IMR-90 (cell line): ENCODE data around the gene NDUFA7. TPM values are rescaled to one million over a fixed set of nuclear protein-coding genes. Genes with fewer than 3 reads are reported as not detected.

Experiments
- ATAC-seq: fragments of 200-7000 bp; cut with Tn5 transposase; 2 replicates; pipeline ENCODE4 v1.9.1; 2020; ENCODE audit warnings: low read depth, mild to moderate bottlenecking, moderate library complexity
- BruUV-seq: library from RNA; stranded (reverse); fragments of 400-500 nt; replicated peaks from 2 replicates; lab custom pipeline; 2021; lab: Mats Ljungman, UMichigan
- CTCF ChIA-PET: fragments of 300-600 bp; formaldehyde crosslinking; extraction: SDS; loops from one replicate; lab custom pipeline; 2021; ENCODE audit warnings: antibody characterized with exemption; lab: Yijun Ruan, JAX
- POLR2A ChIA-PET: fragments of 300-600 bp; sonication (Branson Sonifier 250); formaldehyde crosslinking; loops from one replicate; lab custom pipeline; 2022; ENCODE audit warnings: antibody characterized with exemption; ENCODE audit not compliant: unreplicated experiment; lab: Charles Lee
- DNase-seq: peaks from one replicate; pipeline ENCODE4 v3.0.0; 2013
- H2AFZ ChIP-seq: replicated peaks from 2 replicates; pipeline ENCODE3; 2013; ENCODE audit warnings: low read length, mild to moderate bottlenecking; ENCODE audit not compliant: poor library complexity
- H2AK5ac ChIP-seq: 2 replicates; pipeline ENCODE4 v1.6.1; 2013; ENCODE audit warnings: low read depth, low read length, inconsistent platforms
- H2AK9ac ChIP-seq: replicated peaks from 2 replicates; pipeline ENCODE3; 2013; ENCODE audit warnings: mild to moderate bottlenecking, low read depth, low read length, moderate library complexity; ENCODE audit not compliant: poor library complexity
- H2BK120ac ChIP-seq: 2 replicates; pipeline ENCODE4 v1.6.1; 2013; ENCODE audit warnings: low read depth, low read length, inconsistent platforms
- H2BK15ac ChIP-seq: 3 replicates; pipeline ENCODE4 v1.6.1; 2013; ENCODE audit warnings: low read depth, low read length, inconsistent platforms
- H2BK20ac ChIP-seq: 2 replicates; pipeline ENCODE4 v1.6.1; 2013; ENCODE audit warnings: low read depth, mild to moderate bottlenecking, inconsistent platforms, low read length, moderate library complexity
- H2BK5ac ChIP-seq: 2 replicates; pipeline ENCODE4 v1.6.1; 2013; ENCODE audit warnings: mild to moderate bottlenecking, low read depth, low read length, inconsistent platforms; ENCODE audit not compliant: poor library complexity, severe bottlenecking
- H3K14ac ChIP-seq: replicated peaks from 2 replicates; pipeline ENCODE4 v1.6.1; 2013; ENCODE audit warnings: low read depth, low read length, inconsistent platforms
- H3K18ac ChIP-seq: 2 replicates; pipeline ENCODE4 v1.6.1; 2013; ENCODE audit warnings: low read depth, low read length, control low read depth
- H3K23ac ChIP-seq: 2 replicates; pipeline ENCODE4 v1.6.1; 2013; ENCODE audit warnings: low read depth, low read length, inconsistent platforms
- H3K27ac ChIP-seq: 2 replicates; pipeline ENCODE4 v1.5.1; 2013; ENCODE audit warnings: mild to moderate bottlenecking, control low read depth, low read length; ENCODE audit not compliant: insufficient read depth
- H3K27me3 ChIP-seq: 2 replicates; pipeline ENCODE4 v1.6.1; 2013; ENCODE audit warnings: low read length; ENCODE audit not compliant: control insufficient read depth, insufficient read depth
- H3K36me3 ChIP-seq: 2 replicates; pipeline ENCODE4 v1.6.1; 2013; ENCODE audit warnings: low read length, mixed read lengths; ENCODE audit not compliant: control insufficient read depth, insufficient read depth
- H3K4ac ChIP-seq: 2 replicates; pipeline ENCODE4 v1.6.1; 2013; ENCODE audit warnings: low read depth, low read length, inconsistent platforms
- H3K4me1 ChIP-seq: 2 replicates; pipeline ENCODE4 v1.6.1; 2013; ENCODE audit warnings: low read length, mixed read lengths; ENCODE audit not compliant: control insufficient read depth, insufficient read depth
- H3K4me2 ChIP-seq: 2 replicates; pipeline ENCODE4 v1.6.1; 2013; ENCODE audit warnings: low read depth, mild to moderate bottlenecking, control low read depth, low read length, moderate library complexity
- H3K4me3 ChIP-seq: 2 replicates; pipeline ENCODE4 v1.5.1; 2013; ENCODE audit warnings: low read depth, mild to moderate bottlenecking, control low read depth, low read length, moderate library complexity; ENCODE audit not compliant: insufficient read depth
- H3K56ac ChIP-seq: 2 replicates; pipeline ENCODE4 v1.6.1; 2013; ENCODE audit warnings: low read length, inconsistent platforms; ENCODE audit not compliant: insufficient read depth; ENCODE audit errors: extremely low read depth
- H3K79me1 ChIP-seq, 2 experiments: 2 replicates each; pipeline ENCODE4 v1.6.1; 2013; ENCODE audit warnings: low read length in 2 of 2, inconsistent platforms in 1 of 2, low read depth in 1 of 2
- H3K9ac ChIP-seq: 2 replicates; pipeline ENCODE4 v1.6.1; 2013; ENCODE audit warnings: low read depth, low read length, control low read depth
- H3K9me1 ChIP-seq: 2 replicates; pipeline ENCODE4 v1.6.1; 2013; ENCODE audit warnings: low read length, inconsistent platforms; ENCODE audit not compliant: insufficient read depth
- H3K9me3 ChIP-seq: 2 replicates; pipeline ENCODE4 v1.6.1; 2013; ENCODE audit warnings: low read length; ENCODE audit not compliant: control insufficient read depth, insufficient read depth
- H4K20me1 ChIP-seq: 2 replicates; pipeline ENCODE4 v1.6.1; 2013; ENCODE audit warnings: low read length, inconsistent platforms; ENCODE audit not compliant: insufficient read depth
- H4K5ac ChIP-seq: 2 replicates; pipeline ENCODE4 v1.6.1; 2013; ENCODE audit warnings: mild to moderate bottlenecking, low read depth, low read length, control low read depth
- H4K8ac ChIP-seq, 2 experiments: 2 replicates each; pipeline ENCODE4 v1.6.1; 2013; ENCODE audit warnings: low read depth in 2 of 2, low read length in 2 of 2, control low read depth in 1 of 2, inconsistent platforms in 1 of 2
- H4K91ac ChIP-seq: 2 replicates; pipeline ENCODE4 v1.6.1; 2013; ENCODE audit warnings: low read depth, low read length, inconsistent platforms; ENCODE audit not compliant: insufficient read depth
- BHLHE40 ChIP-seq: fragments of 150-350 bp; IDR thresholded peaks from 2 replicates; pipeline ENCODE4 v1.6.1; 2016; ENCODE audit warnings: mild to moderate bottlenecking, low read depth, low read length
- CEBPB ChIP-seq: IDR thresholded peaks from 2 replicates; pipeline ENCODE4 v1.6.1; 2012; ENCODE audit warnings: low read depth, low read length, improper control_type of control experiment
- CHD1 ChIP-seq: IDR thresholded peaks from 2 replicates; pipeline ENCODE4 v1.6.1; 2012; ENCODE audit warnings: low read depth, low read length, improper control_type of control experiment
- ELK1 ChIP-seq: fragments of 150-350 bp; IDR thresholded peaks from 2 replicates; pipeline ENCODE4 v1.6.1; 2016; ENCODE audit warnings: low read depth, mild to moderate bottlenecking, low read length, moderate library complexity, borderline replicate concordance
- FOS ChIP-seq: fragments of 150-350 bp; IDR thresholded peaks from 2 replicates; pipeline ENCODE4 v1.6.1; 2016; ENCODE audit warnings: low read depth, low read length
- MAFK ChIP-seq: IDR thresholded peaks from 2 replicates; pipeline ENCODE4 v1.6.1; 2012; ENCODE audit warnings: low read depth, low read length, improper control_type of control experiment
- MXI1 ChIP-seq: IDR thresholded peaks from 2 replicates; pipeline ENCODE4 v1.6.1; 2012; ENCODE audit warnings: low read depth, mild to moderate bottlenecking, low read length, moderate library complexity, borderline replicate concordance
- NFE2L2 ChIP-seq: fragments of 150-350 bp; IDR thresholded peaks from 2 replicates; pipeline ENCODE4 v1.6.1; 2016; ENCODE audit warnings: low read depth, mild to moderate bottlenecking, low read length
- POLR2A ChIP-seq: IDR thresholded peaks from 2 replicates; pipeline ENCODE4 v1.6.1; 2012; ENCODE audit warnings: mild to moderate bottlenecking, low read depth, low read length
- RCOR1 ChIP-seq: IDR thresholded peaks from 2 replicates; pipeline ENCODE4 v1.6.1; 2012; ENCODE audit warnings: mild to moderate bottlenecking, low read length, improper control_type of control experiment; ENCODE audit not compliant: insufficient replicate concordance
- RFX5 ChIP-seq: IDR thresholded peaks from 2 replicates; pipeline ENCODE4 v1.8.0; 2012; ENCODE audit warnings: low read depth, mild to moderate bottlenecking, low read length, moderate library complexity
- SMC3 ChIP-seq: fragments of 150-350 bp; IDR thresholded peaks from 2 replicates; pipeline ENCODE4 v1.6.1; 2016; ENCODE audit warnings: low read depth, mild to moderate bottlenecking, antibody characterized with exemption, low read length, moderate library complexity
- USF2 ChIP-seq: fragments of 150-350 bp; IDR thresholded peaks from 2 replicates; pipeline ENCODE4 v1.6.1; 2017; ENCODE audit warnings: mild to moderate bottlenecking, antibody characterized with exemption, low read length, low read depth
- WGBS, 2 experiments: methylation state at CpG; one replicate each; pipeline versions ENCODE4 v1.1.5 to v1.1.7; 2013; ENCODE audit warnings: missing lambda C conversion rate in 2 of 2; ENCODE audit not compliant: insufficient read length in 1 of 2; ENCODE audit errors: extremely low coverage in 2 of 2; 5-methylcytosine and 5-hydroxymethylcytosine counted together
- dilution Hi-C: fragments of 300-500 bp; cut with HindIII; formaldehyde crosslinking; loops from one replicate; pipeline ENCODE4 v1.14.3; 2018; ENCODE audit warnings: low sequenced_read_pairs; ENCODE audit not compliant: unreplicated experiment
- in situ Hi-C: fragments of 300-500 bp; cut with MboI; formaldehyde crosslinking; loops from 3 replicates; pipeline ENCODE4 v1.14.3; 2019; ENCODE audit warnings: low sequenced_read_pairs, inconsistent platforms, mixed read lengths
- intact Hi-C: fragments of 100-400 bp; cut with micrococcal nuclease; formaldehyde crosslinking; loops from 2 replicates; pipeline ENCODE4 v1.10.0; 2022
- polyA plus RNA-seq, 3 experiments: library from polyadenylated mRNA; depleted of rRNA; stranded (reverse); fragments of >200 nt; gene quantifications; 2 replicates each; pipeline ENCODE4 v1.2.3, GENCODE V29; 2012; ENCODE audit warnings: low replicate concordance in 1 of 3
- total RNA-seq: library from RNA; depleted of rRNA; stranded (reverse); fragments of >200 nt; gene quantifications from 2 replicates; pipeline ENCODE4 v1.2.3, GENCODE V29; 2012

The NDUFA7 gene
- total and polyA plus RNA-seq, 2 of the 4 experiments (the other 2 are of a cell fraction): 20.6 to 50.7 TPM

- Histone ChIP-seq H2BK120ac (no peak overlapping the region), H3K4ac (no peak overlapping the region), H3K9ac (no peak overlapping the region), H2AFZ (no peak overlapping the region), H3K4me2 (no peak overlapping the region), H2AK9ac (no peak overlapping the region), H3K18ac (no peak overlapping the region), H4K5ac (no peak overlapping the region), H3K23ac (no peak overlapping the region), H2BK5ac (no peak overlapping the region), H2BK20ac (no peak overlapping the region), H3K14ac (no peak overlapping the region), H3K9me3 (no peaks in the 10 kb centered on the region), H3K56ac (no peak overlapping the region), H4K8ac (no peak overlapping the region), H3K4me3 (no peak overlapping the region), H4K20me1 (no peaks in the 10 kb centered on the region), H3K9me1 (no peaks in the 10 kb centered on the region), H3K36me3 (no peaks in the 10 kb centered on the region), H3K27ac (no peak overlapping the region), H2BK15ac (no peak overlapping the region), H4K91ac (no peak overlapping the region), H3K4me1 (no peaks in the 10 kb centered on the region), H2AK5ac (no peak overlapping the region), H3K79me1 (no peaks in the 10 kb centered on the region), H3K27me3 (no peaks in the 10 kb centered on the region)
- dilution Hi-C loops: no loop called here
- TF ChIP-seq SMC3 (no peak), MXI1 (no peak), BHLHE40 (no peak), USF2 (no peak), ELK1 (no peak), POLR2A (no peak), RCOR1 (no peak), NFE2L2 (no peak), CHD1 (no peak), FOS (no peak), CEBPB (no peak), MAFK (no peak), RFX5 (no peak)
- DNase-seq: no peak
- in situ Hi-C loops: no loop called here
- CTCF ChIA-PET: no interaction called here
- no CpG with 5 or more reads among the region's 6 CpGs for WGBS, 2 experiments
- intact Hi-C loops: loop anchor here (10.0 kb wide), 1 partner anchor 322 kb away; no protein-coding TSS in a partner anchor
- POLR2A ChIA-PET: no interaction called here
- no TSS peak for BruUV-seq
- ATAC-seq: no peak
These were observed 58.7 kb downstream of the NDUFA7 start for GRCh38 chr19:8262431-8262830.
